Keratinocyte (primary cell): ENCODE results near the gene ACSL6. TPM values are rescaled to one million over a fixed set of nuclear protein-coding genes. Genes with fewer than 3 reads are reported as not detected.

Experiments
- DNase-seq: peaks from one replicate; pipeline ENCODE4 v3.0.0-alpha.2; 2011; ENCODE audit warnings: low read depth, missing footprints, low spot score
- FAIRE-seq: peaks from 2 replicates; lab custom pipeline; 2011; peaks lifted over from hg19 to GRCh38; lab: Jason Lieb, UNC
- H2AFZ ChIP-seq: 2 replicates; pipeline ENCODE4 v1.6.0; 2012; ENCODE audit warnings: low read length, control low read depth, inconsistent platforms; ENCODE audit not compliant: control insufficient read depth
- H3K27ac ChIP-seq: 2 replicates; pipeline ENCODE4 v1.5.1; 2011; ENCODE audit warnings: low read length; ENCODE audit not compliant: control insufficient read depth, insufficient read depth
- H3K27me3 ChIP-seq: 3 replicates; pipeline ENCODE4 v1.6.0; 2011; ENCODE audit warnings: low read length; ENCODE audit not compliant: control insufficient read depth, insufficient read depth; ENCODE audit errors: extremely low read depth
- H3K36me3 ChIP-seq, 2 experiments: 2 replicates in 1 of 2; 3 replicates in 1 of 2; pipeline ENCODE4 v1.5.1; 2011; ENCODE audit warnings: low read length in 2 of 2, mild to moderate bottlenecking in 1 of 2; ENCODE audit not compliant: control insufficient read depth in 2 of 2, insufficient read depth in 2 of 2; ENCODE audit errors: extremely low read depth in 1 of 2
- H3K4me1 ChIP-seq: 3 replicates; pipeline ENCODE4 v1.5.1; 2011; ENCODE audit warnings: low read length; ENCODE audit not compliant: control insufficient read depth, insufficient read depth; ENCODE audit errors: extremely low read depth
- H3K4me2 ChIP-seq: 3 replicates; pipeline ENCODE4 v1.6.0; 2011; ENCODE audit warnings: low read depth, low read length; ENCODE audit not compliant: control insufficient read depth, insufficient read depth; ENCODE audit errors: extremely low read depth
- H3K4me3 ChIP-seq, 3 experiments: fragments of 200-600 bp in 1 of 3; sonication (generic) in 1 of 3; 2 replicates in 2 of 3; 3 replicates in 1 of 3; pipeline ENCODE4 v1.5.1; 2011 to 2016; ENCODE audit warnings: low read length in 3 of 3, mild to moderate bottlenecking in 3 of 3, control low read depth in 2 of 3, inconsistent platforms in 1 of 3, low read depth in 1 of 3, mixed read lengths in 1 of 3, mixed run types in 1 of 3, moderate library complexity in 1 of 3; ENCODE audit not compliant: control insufficient read depth in 2 of 3, insufficient read depth in 2 of 3; ENCODE audit errors: extremely low read depth in 1 of 3
- H3K79me2 ChIP-seq: 2 replicates; pipeline ENCODE4 v1.6.0; 2012; ENCODE audit warnings: low read length; ENCODE audit not compliant: control insufficient read depth, insufficient read depth
- H3K9ac ChIP-seq: 3 replicates; pipeline ENCODE4 v1.6.0; 2011; ENCODE audit warnings: low read length; ENCODE audit not compliant: control insufficient read depth, insufficient read depth; ENCODE audit errors: extremely low read depth
- H3K9me1 ChIP-seq: 3 replicates; pipeline ENCODE4 v1.6.0; 2011; ENCODE audit warnings: low read length; ENCODE audit not compliant: control insufficient read depth, insufficient read depth; ENCODE audit errors: extremely low read depth
- H3K9me3 ChIP-seq: 2 replicates; pipeline ENCODE4 v1.5.1; 2012; ENCODE audit warnings: low read depth, low read length; ENCODE audit not compliant: control insufficient read depth
- H4K20me1 ChIP-seq: 3 replicates; pipeline ENCODE4 v1.6.0; 2011; ENCODE audit warnings: low read length; ENCODE audit not compliant: control insufficient read depth, insufficient read depth; ENCODE audit errors: extremely low read depth
- EZH2 ChIP-seq: IDR thresholded peaks from one replicate; pipeline ENCODE4 v1.6.1; 2012; ENCODE audit warnings: inconsistent platforms, mild to moderate bottlenecking, low read length, moderate library complexity
- dilution Hi-C: fragments of 300-500 bp; cut with MboI; formaldehyde crosslinking; loops from one replicate; pipeline ENCODE4 v1.7.0; 2020; ENCODE audit warnings: low sequenced_read_pairs; ENCODE audit not compliant: extremely low pct_ligation_motif_present
- polyA plus RNA-seq, 5 experiments: library from polyadenylated mRNA; depleted of rRNA in 3 of 5; stranded (reverse) in 3 of 5; stranded (forward) in 1 of 5; unstranded in 1 of 5; fragments of >200 nt; gene quantifications; 1 replicate in 1 of 5; 2 replicates in 3 of 5; 3 replicates in 1 of 5; pipeline versions ENCODE4 v1.2.1 to v1.2.3, GENCODE V29; 2011 to 2012; ENCODE audit warnings: missing spikeins in 2 of 5, low read depth in 1 of 5, low replicate concordance in 1 of 5
- TF ChIP-seq, protein P1 (sequence below), 3 experiments: IDR thresholded peaks in 1 of 3; conservative IDR thresholded peaks in 1 of 3; optimal IDR thresholded peaks in 1 of 3; 2 replicates in 2 of 3; 3 replicates in 1 of 3; pipeline versions ENCODE3 to v1.5.1; 2011; ENCODE audit warnings: low read length in 3 of 3, mild to moderate bottlenecking in 3 of 3, moderate library complexity in 2 of 3, control low read depth in 1 of 3, inconsistent platforms in 1 of 3; ENCODE audit not compliant: insufficient read depth in 2 of 3; ENCODE audit errors: extremely low read depth in 1 of 3

The ACSL6 gene
- polyA plus RNA-seq, 1 donor (not counting 4 experiments of a cell fraction or from before 2014, with no cell fraction given): 0.18 TPM

- peaks cover 12% of the 10 kb centered on the region for H3K27me3 ChIP-seq
- no peak overlapping the region for H3K4me3 ChIP-seq
- no peak overlapping the region for H3K9ac ChIP-seq
- H2AFZ ChIP-seq: no peak overlapping the region
- no peak overlapping the region for H3K4me2 ChIP-seq
- no peak overlapping the region for H3K27ac ChIP-seq
- TF ChIP-seq, protein P1, sequence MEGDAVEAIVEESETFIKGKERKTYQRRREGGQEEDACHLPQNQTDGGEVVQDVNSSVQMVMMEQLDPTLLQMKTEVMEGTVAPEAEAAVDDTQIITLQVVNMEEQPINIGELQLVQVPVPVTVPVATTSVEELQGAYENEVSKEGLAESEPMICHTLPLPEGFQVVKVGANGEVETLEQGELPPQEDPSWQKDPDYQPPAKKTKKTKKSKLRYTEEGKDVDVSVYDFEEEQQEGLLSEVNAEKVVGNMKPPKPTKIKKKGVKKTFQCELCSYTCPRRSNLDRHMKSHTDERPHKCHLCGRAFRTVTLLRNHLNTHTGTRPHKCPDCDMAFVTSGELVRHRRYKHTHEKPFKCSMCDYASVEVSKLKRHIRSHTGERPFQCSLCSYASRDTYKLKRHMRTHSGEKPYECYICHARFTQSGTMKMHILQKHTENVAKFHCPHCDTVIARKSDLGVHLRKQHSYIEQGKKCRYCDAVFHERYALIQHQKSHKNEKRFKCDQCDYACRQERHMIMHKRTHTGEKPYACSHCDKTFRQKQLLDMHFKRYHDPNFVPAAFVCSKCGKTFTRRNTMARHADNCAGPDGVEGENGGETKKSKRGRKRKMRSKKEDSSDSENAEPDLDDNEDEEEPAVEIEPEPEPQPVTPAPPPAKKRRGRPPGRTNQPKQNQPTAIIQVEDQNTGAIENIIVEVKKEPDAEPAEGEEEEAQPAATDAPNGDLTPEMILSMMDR (optimal IDR thresholded peaks at IDR 0.05 in 1 of 3, IDR thresholded peaks at IDR 0.05 in 1 of 3, conservative IDR thresholded peaks at IDR 0.05 in 1 of 3; ENCODE audit: extremely low read depth in 1 of 3, insufficient read depth in 2 of 3, low read length in 3 of 3): no peak
- H4K20me1 ChIP-seq: no peaks in the 10 kb centered on the region
- no peaks in the 10 kb centered on the region for H3K79me2 ChIP-seq
- H3K36me3 ChIP-seq: no peaks in the 10 kb centered on the region
- no peak for FAIRE-seq
- no peaks in the 10 kb centered on the region for H3K9me3 ChIP-seq
- no peak for DNase-seq
- peaks cover 10% of the 10 kb centered on the region for H3K4me1 ChIP-seq
- dilution Hi-C loops: no loop called here
- H3K9me1 ChIP-seq: no peaks in the 10 kb centered on the region
These were observed 5.9 kb upstream of the ACSL6 start for GRCh38 chr5:132017316-132017715.

GRCh38 chr5:132016721-132017250, 5.3 kb upstream of the ACSL6 start:
- Histone ChIP-seq H3K9ac (no peak overlapping the region), H3K4me1 (peaks cover 10% of the 10 kb centered on the region), H4K20me1 (no peaks in the 10 kb centered on the region), H3K4me2 (no peak overlapping the region), H3K9me3 (no peaks in the 10 kb centered on the region), H3K9me1 (no peaks in the 10 kb centered on the region), H3K36me3 (no peaks in the 10 kb centered on the region), H3K27ac (no peak overlapping the region), H3K27me3 (peaks cover 18% of the 10 kb centered on the region), H2AFZ (no peak overlapping the region), H3K4me3 (no peak overlapping the region), H3K79me2 (no peaks in the 10 kb centered on the region)
- FAIRE-seq (no peak), DNase-seq (no peak)
- dilution Hi-C loops: no loop called here
- no peak for TF ChIP-seq EZH2
- TF ChIP-seq, protein P1 (optimal IDR thresholded peaks at IDR 0.05 in 1 of 3, IDR thresholded peaks at IDR 0.05 in 1 of 3, conservative IDR thresholded peaks at IDR 0.05 in 1 of 3; ENCODE audit: extremely low read depth in 1 of 3, insufficient read depth in 2 of 3, low read length in 3 of 3): no peak
